ENCODE data around the gene SLC66A2.

DNA sequence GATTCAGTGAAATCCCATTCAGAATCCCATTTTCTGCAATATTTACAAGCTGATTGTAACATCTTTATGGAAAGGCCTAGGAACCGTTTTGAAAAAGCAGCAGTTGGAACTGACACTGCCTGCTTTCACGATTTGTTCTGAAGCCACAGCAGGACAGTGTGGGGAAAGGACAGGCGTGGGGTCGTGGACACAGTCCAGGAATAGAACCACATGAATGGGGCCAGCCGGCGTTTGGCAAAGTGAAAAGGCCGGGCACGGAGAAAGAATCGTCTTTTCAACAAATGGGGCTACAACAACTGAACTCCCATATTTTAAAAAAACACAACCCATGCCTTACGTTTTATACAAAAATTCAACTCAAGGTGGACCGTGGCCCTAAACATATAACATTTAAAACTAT lies 69.8 kb downstream of the SLC66A2 start:
- TF ChIP-seq GATA2 (IDR thresholded peaks at IDR 0.05; ENCODE audit: low read depth, low read length) (no peak), GATA3 (IDR thresholded peaks at IDR 0.05; ENCODE audit: low read depth, low read length) (no peak)
